ENCODE measurements around the gene SH3D19.

Gene SH3D19

GRCh38 chr4:151205722-151206121, 119.7 kb downstream of the SH3D19 start:
- H3K4me3 ChIP-seq (ENCODE audit: low read depth, low read length) = no peak overlapping the region
- DNase-seq (ENCODE audit: low read depth, low spot score) = no peak
- in situ Hi-C loops (cut with HindIII; ENCODE audit: low sequenced_read_pairs) = no loop called here
- TF ChIP-seq CTCF (IDR thresholded peaks at IDR 0.05; ENCODE audit: low read depth, low read length) = no peak

- no peak for DNase-seq (ENCODE audit: low read depth, low spot score)
- in situ Hi-C loops (cut with HindIII; ENCODE audit: low sequenced_read_pairs) = no loop called here
- no peak overlapping the region for H3K4me3 ChIP-seq (ENCODE audit: low read depth, low read length)
- no peak for TF ChIP-seq CTCF (IDR thresholded peaks at IDR 0.05; ENCODE audit: low read depth, low read length)
Measured at GRCh38 chr4:151204925-151205524, 120.4 kb downstream of the SH3D19 start.

GRCh38 chr4:151202851-151203455, 122.5 kb downstream of the SH3D19 start:
- TF ChIP-seq CTCF (IDR thresholded peaks at IDR 0.05; ENCODE audit: low read depth, low read length) = no peak
- no peak overlapping the region for H3K4me3 ChIP-seq (ENCODE audit: low read depth, low read length)
- in situ Hi-C loops (cut with HindIII; ENCODE audit: low sequenced_read_pairs) = no loop called here
- peak; percentile 34 for DNase-seq (ENCODE audit: low read depth, low spot score)

GRCh38 chr4:151202381-151202780, 123.0 kb downstream of the SH3D19 start:
- DNase-seq (ENCODE audit: low read depth, low spot score) = no peak
- no peak for TF ChIP-seq CTCF (IDR thresholded peaks at IDR 0.05; ENCODE audit: low read depth, low read length)
- H3K4me3 ChIP-seq (ENCODE audit: low read depth, low read length) = no peak overlapping the region
- in situ Hi-C loops (cut with HindIII; ENCODE audit: low sequenced_read_pairs) = no loop called here

- no peak for TF ChIP-seq CTCF (IDR thresholded peaks at IDR 0.05; ENCODE audit: low read depth, low read length)
- DNase-seq (ENCODE audit: low read depth, low spot score) = no peak
- H3K4me3 ChIP-seq (ENCODE audit: low read depth, low read length) = no peak overlapping the region
- in situ Hi-C loops (cut with HindIII; ENCODE audit: low sequenced_read_pairs) = no loop called here
Measured at GRCh38 chr4:151199319-151200190, 125.8 kb downstream of the SH3D19 start.

- no peak for DNase-seq (ENCODE audit: low read depth, low spot score)
- no peak for TF ChIP-seq CTCF (IDR thresholded peaks at IDR 0.05; ENCODE audit: low read depth, low read length)
- in situ Hi-C loops (cut with HindIII; ENCODE audit: low sequenced_read_pairs) = no loop called here
- H3K4me3 ChIP-seq (ENCODE audit: low read depth, low read length) = no peak overlapping the region
Measured at GRCh38 chr4:151198748-151199147, 126.7 kb downstream of the SH3D19 start.
